Stimulated activated effector memory CD8-positive, alpha-beta T cell treated with anti-CD3 and anti-CD28 coated beads, Interleukin-12 subunit alpha, Interleukin-12 subunit beta, amount 100 ng/mL, for 72 hours (primary cell): ENCODE results near the gene TMOD4.
"Not testable (repeated sequence)": the region's sequence is repeated elsewhere in the genome, so short reads cannot be mapped to it uniquely, and the experiment has no call there.

Source experiments
- ATAC-seq: fragments of 150-1000 bp; cut with Tn5 transposase; 2 replicates; pipeline ENCODE4 v1.10.0; 2021
- DNase-seq, 2 donors: peaks; one replicate each; pipeline ENCODE4 v3.0.0; 2021 to 2022; ENCODE audit warnings: low spot score in 2 of 2
- H3K27ac Mint-ChIP-seq: one replicate; pipeline ENCODE4 v1.8.0; 2022; ENCODE audit warnings: mild to moderate bottlenecking, mixed read lengths
- H3K36me3 Mint-ChIP-seq: one replicate; pipeline ENCODE4 v1.8.0; 2022; ENCODE audit warnings: mild to moderate bottlenecking, mixed read lengths
- H3K4me1 Mint-ChIP-seq: one replicate; pipeline ENCODE4 v1.8.0; 2022; ENCODE audit warnings: mixed read lengths
- H3K4me3 Mint-ChIP-seq: one replicate; pipeline ENCODE4 v1.8.0; 2022; ENCODE audit warnings: mild to moderate bottlenecking, mixed read lengths
- H3K9me3 Mint-ChIP-seq: one replicate; pipeline ENCODE4 v1.8.0; 2022; ENCODE audit warnings: mixed read lengths

Gene TMOD4

DNA sequence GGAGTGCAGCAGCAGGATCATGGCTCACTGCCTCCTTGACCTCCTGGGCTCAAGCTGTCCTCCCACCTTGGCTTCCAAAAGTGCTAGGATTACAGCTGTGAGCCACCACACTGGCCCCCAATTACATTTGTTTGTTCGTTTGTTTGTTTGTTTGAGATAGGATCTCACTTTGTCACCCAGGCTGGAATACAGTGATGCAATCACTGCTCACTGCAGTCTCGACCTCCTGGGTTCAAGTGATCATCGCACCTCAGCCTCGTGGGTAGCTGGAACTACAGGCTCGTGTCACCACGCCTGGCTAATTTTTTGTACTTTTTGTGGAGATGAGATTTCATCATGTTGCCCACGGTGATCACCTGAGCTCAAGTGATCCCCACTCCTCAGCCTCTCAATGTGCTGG is 16.3 kb upstream of the TMOD4 start:
- ATAC-seq = no peak
- H3K4me1 Mint-ChIP-seq = peaks cover 36% of the 10 kb centered on the region
- H3K36me3 Mint-ChIP-seq = peaks cover 8% of the 10 kb centered on the region
- no peak overlapping the region for H3K4me3 Mint-ChIP-seq
- no peak for DNase-seq
- no peaks in the 10 kb centered on the region for H3K9me3 Mint-ChIP-seq
- no peak overlapping the region for H3K27ac Mint-ChIP-seq

DNA sequence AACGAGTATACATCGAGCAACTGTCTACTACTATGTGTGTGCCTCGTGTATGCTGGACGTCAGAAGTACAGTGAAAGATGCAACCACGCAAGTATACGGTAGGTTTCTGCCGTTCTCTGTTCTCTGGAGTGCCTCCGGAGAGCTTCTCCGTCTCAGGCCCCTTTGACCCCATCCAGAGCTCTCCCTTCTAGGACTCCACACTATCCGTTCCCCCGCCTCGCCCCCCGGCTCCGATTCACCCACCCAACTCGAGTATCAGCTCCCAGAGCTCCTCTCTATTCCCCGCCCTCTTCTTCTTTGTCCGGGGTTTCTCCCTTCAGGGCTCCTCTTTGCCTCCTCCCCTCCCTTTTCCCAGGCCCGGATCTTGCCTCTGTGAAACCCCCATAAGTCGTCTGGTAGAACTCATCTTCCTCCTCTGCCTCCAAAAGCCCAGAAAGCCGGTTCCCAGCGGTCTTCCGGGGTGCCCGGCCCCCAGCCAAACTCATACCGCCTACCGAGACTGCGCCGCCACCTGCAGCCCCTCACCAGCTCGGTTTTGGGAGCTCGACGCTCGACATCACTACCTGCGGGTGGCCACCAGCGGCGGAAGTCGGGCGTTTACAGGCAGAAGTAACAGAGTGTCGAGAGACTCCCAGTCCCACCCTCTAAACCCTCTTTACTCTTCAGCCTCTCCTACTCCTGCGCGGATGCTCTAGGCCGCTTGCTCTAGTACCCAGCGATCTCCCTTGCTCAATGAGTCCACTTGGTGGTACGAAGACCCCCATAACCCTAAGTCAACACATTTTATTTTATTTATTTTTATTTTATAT is 14.1 kb upstream of the TMOD4 start, which contains the start of gene VPS72:
Gene VPS72, minus strand, starts transcription at position 561 of the 809 bp plus-strand sequence. Its CDS starts 76 bp downstream, at position 485.
- DNase-seq (peak; percentile 68 to 91), ATAC-seq (peak; percentile 99)
- peak within 1 kb of the TSS; percentile 99 for H3K4me3 Mint-ChIP-seq
- H3K4me1 Mint-ChIP-seq = peaks cover 30% of the 10 kb centered on the region
- no peaks in the 10 kb centered on the region for H3K9me3 Mint-ChIP-seq
- H3K36me3 Mint-ChIP-seq = peaks cover 23% of the 10 kb centered on the region
- peak within 1 kb of the TSS; percentile 98 for H3K27ac Mint-ChIP-seq

DNA sequence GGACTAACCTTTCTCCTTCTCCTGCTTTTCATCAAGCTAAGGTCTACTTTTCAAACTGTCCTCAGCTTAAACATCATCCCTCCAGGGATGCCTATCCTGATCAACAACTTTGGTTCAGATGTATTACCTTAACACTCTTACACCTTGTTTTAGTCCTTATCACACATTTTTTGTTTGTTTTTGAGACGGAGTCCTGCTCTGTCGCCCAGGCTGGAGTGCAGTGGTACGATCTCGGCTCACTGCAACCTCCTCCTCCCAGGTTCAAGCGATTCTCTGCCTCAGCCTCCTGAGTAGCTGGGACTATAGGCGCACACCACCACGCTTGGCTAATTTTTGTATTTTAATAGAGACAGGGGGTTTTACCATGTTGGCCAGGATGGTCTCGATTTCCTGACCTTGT is 12.9 kb upstream of the TMOD4 start:
- not testable (repeated sequence) for DNase-seq, ATAC-seq, H3K9me3 Mint-ChIP-seq
- Mint-ChIP-seq H3K27ac (peak overlapping the region; percentile 98), H3K4me1 (peaks cover 30% of the 10 kb centered on the region), H3K4me3 (peak overlapping the region; percentile 99), H3K36me3 (peaks cover 35% of the 10 kb centered on the region)

DNA sequence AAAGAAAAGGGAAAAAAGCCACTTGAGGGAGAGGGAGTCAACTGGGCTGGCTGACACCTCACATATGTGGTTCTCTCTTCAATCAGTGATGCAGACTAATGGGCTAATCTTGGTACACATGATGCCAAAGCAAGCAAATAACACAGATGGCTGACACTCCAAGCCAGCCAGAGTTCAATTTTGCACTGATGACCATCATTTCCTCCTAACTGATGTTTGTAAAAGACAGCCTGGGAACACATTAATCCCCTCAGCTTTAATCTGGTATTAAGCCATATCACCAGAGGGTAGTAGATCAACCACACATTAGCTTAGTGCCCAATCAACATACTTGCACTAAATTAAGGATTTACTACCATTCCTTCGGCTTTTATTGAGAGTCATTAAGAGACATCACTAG is 11.4 kb upstream of the TMOD4 start:
- Mint-ChIP-seq H3K36me3 (peaks cover 50% of the 10 kb centered on the region), H3K4me1 (peaks cover 30% of the 10 kb centered on the region), H3K9me3 (no peaks in the 10 kb centered on the region), H3K27ac (no peak overlapping the region), H3K4me3 (no peak overlapping the region)
- DNase-seq = no peak
- no peak for ATAC-seq

DNA sequence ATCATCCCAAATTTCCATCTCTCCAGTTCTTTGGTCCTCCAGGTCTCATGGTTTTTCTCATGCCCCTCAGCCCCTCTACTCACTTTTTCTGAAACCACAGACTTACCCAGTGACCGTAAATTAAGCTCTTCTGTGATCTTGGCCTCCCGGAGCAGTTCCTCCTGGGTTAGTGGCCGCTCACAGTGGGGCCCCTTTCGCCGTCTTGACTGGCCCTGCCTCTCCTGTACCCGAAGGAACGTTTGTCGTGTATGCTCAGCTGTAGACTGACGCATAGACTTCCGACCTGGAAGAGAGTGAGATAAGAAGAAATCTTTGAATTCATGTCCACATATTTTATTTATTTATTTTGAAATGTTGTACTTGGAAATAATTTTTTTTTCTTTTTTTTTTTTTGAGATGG is 8.4 kb upstream of the TMOD4 start:
- no peaks in the 10 kb centered on the region for H3K9me3 Mint-ChIP-seq
- peaks cover 72% of the 10 kb centered on the region for H3K36me3 Mint-ChIP-seq
- H3K4me3 Mint-ChIP-seq = no peak overlapping the region
- DNase-seq (no peak), ATAC-seq (no peak)
- H3K4me1 Mint-ChIP-seq = peaks cover 23% of the 10 kb centered on the region
- H3K27ac Mint-ChIP-seq = no peak overlapping the region

DNA sequence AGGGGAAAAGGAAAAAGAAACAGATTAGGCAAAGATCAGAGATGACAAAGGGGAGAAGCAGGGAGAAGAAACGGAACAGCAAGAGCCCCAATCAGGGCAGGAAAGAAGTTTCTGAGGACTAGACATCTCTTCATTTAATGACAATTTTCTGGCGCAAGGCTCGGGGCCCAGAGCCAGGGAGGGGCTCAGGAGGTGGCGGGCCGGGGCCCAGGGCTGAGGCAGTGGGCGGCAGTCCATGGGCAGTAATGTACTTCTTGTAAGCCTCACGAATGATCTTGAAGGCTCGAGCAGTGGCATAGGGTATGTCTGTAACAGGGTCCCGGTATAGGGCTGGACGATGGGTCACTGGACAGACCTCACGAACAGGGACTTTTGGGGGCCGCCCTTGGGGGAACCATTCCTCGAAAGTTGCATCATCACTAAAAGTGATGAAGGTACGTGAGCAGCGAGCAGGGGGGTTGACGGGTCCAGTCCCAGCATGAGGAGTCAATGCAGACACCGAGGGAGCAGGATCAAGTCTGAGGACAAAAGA is 799 bp upstream of the TMOD4 start:
- Mint-ChIP-seq H3K36me3 (peaks cover 97% of the 10 kb centered on the region), H3K27ac (peak overlapping the region; percentile 75), H3K4me1 (peaks cover 12% of the 10 kb centered on the region), H3K9me3 (no peaks in the 10 kb centered on the region), H3K4me3 (no peak overlapping the region)
- DNase-seq (no peak), ATAC-seq (no peak)

DNA sequence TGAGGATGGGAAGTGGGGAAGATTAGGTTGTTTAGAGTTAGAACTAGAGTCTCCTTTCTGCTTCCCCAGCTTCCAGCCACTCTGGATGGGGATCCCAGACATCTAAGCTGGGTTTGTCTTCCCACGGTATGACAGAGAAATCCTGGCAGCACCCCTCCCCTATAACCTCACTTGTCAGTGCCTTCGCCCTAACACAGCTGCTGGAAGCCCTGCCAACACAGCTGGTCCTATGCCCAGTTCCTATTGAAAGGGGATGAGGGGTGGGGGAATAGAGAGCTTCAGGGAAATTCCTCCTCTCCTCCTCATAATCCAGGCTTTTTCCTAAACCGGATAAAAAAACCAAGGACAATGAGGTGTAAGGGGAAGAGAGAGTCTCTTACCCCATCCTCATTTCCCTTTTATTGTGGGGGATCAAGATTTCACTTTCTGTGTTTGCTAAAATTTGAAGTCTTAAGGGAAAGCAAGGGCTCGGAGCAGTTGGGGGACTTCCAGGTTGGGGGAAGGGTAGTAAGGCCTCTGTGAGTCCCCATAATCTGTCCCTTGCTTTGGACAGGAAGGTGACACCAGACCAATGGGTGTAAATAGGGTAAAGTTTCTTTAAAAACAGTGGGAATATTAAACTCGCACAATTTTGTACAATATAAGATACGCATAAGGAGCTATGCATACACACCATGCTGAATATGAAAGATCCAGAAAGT is 590 bp downstream of the TMOD4 start:
- H3K27ac Mint-ChIP-seq = peak overlapping the region; percentile 75
- H3K4me1 Mint-ChIP-seq = peaks cover 6% of the 10 kb centered on the region
- no peak overlapping the region for H3K4me3 Mint-ChIP-seq
- no peak for ATAC-seq
- peaks cover 90% of the 10 kb centered on the region for H3K36me3 Mint-ChIP-seq
- no peak for DNase-seq
- no peaks in the 10 kb centered on the region for H3K9me3 Mint-ChIP-seq

DNA sequence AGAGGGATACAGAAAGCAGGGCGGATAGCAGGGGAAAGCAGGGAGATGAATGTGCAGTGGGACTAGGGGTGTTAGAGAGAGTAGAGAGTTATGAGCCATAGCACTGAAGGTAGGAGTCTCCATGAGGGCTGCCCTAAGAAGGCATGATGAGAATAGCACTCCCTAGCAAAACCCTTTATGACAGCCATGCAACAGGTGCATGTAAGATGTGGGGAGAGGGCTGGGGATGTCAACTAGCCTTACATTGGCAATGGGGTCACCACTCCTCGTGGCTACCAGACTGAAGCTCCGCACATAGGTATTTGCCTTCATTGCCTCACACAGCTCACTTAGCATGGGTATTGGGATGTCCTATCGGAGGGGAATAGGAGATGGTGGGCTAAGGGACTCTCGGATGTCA is 4.6 kb downstream of the TMOD4 start:
- Mint-ChIP-seq H3K4me1 (peaks cover 17% of the 10 kb centered on the region), H3K4me3 (no peak overlapping the region), H3K36me3 (peaks cover 90% of the 10 kb centered on the region), H3K9me3 (no peaks in the 10 kb centered on the region), H3K27ac (no peak overlapping the region)
- ATAC-seq (no peak), DNase-seq (no peak)

DNA sequence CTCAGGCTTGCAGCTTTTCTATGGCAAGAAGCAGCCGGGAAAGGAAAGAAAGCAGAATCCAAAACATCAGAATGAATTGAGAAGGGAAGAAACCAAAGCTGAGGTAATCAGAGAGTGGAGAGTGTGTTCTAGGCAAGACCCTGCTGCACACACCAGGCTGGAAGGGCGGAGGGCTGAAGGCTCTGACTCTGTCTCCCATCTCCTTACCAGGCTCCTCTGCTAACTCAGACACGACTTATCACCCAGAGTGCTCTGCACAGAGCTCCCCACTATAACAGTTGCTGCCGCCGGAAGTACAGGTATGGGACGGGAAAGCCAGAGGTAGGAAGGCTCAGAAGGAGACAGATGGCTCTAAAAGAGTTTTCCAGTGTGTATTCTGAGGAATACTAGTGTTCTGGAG is 8.7 kb downstream of the TMOD4 start:
- DNase-seq (no peak), ATAC-seq (no peak)
- Mint-ChIP-seq H3K27ac (peak overlapping the region; percentile 95), H3K4me3 (peak overlapping the region; percentile 92), H3K9me3 (no peaks in the 10 kb centered on the region), H3K4me1 (peaks cover 41% of the 10 kb centered on the region), H3K36me3 (peaks cover 70% of the 10 kb centered on the region)

DNA sequence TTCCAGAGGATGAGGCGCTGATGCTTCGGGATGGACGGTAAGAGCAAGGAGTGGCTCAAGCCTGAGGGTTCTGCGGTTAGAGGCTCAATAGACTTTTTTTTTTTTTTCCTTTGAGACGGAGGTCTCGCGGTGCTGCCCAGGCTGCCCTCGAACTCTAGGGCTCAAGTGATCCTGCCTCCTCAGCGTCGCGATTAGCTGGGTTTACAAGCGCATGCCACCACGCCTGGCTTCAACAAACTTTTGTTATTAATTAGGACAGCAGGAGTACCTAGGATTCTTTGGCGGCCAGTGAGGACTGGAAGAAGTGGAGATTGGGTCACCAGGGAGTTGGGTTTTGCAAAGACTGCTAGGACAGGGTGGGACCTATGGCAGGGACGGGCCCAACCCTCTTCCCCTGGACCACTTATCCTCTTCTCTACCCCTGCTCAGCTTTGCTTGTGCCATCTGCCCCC is 9.2 kb downstream of the TMOD4 start:
- ATAC-seq (no peak), DNase-seq (no peak)
- H3K36me3 Mint-ChIP-seq = peaks cover 73% of the 10 kb centered on the region

DNA sequence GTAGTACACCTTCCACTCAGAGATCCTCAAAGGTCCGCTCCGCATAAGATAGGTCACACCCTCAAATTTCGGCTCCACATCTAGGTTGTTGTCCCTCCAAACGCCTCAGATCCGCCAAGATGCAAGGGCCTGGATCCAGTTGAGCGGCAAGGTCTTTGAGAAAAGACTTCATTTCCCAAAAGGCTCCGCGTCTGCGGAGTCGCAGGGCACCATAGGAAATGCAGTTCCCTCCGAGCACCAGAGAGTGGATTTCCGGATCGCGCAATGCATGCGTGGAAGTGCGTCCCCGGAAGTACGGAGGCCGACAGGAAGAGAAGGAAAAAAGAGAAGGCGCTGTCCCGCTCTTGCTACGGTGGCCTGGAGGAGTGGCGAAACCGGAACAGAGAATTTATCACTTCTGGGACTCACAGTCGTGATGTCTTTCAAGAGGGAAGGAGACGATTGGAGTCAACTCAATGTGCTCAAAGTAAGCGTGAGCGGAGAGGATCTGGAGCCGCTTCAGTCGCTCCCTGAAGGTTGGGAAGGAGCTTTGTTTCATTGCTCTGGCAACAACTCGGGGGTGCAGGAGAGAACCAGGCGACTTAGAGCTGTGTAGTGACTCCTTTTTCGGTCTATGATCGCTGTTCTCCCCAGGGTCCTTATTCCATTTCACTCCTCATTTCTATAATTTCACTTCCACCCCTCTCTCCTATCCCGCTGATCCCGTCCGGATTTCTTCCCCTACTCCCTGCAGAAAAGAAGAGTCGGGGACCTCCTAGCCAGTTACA is 9.9 kb downstream of the TMOD4 start, which contains the start of the genes LYSMD1 and SCNM1:
Gene LYSMD1, minus strand, starts transcription at position 165 of the 767 bp plus-strand sequence. CDS start 644 bp downstream, outside the sequence.
Gene SCNM1, plus strand, starts transcription at position 407 of the 767 bp plus-strand sequence. Its CDS starts 9 bp downstream, at position 416.
- peaks cover 79% of the 10 kb centered on the region for H3K36me3 Mint-ChIP-seq

More for the DNA sequence above, 9.2 kb downstream of the TMOD4 start:
- Mint-ChIP-seq H3K27ac (peak overlapping the region; percentile 95), H3K4me1 (peaks cover 46% of the 10 kb centered on the region), H3K4me3 (peak overlapping the region; percentile 92), H3K9me3 (no peaks in the 10 kb centered on the region)

DNA sequence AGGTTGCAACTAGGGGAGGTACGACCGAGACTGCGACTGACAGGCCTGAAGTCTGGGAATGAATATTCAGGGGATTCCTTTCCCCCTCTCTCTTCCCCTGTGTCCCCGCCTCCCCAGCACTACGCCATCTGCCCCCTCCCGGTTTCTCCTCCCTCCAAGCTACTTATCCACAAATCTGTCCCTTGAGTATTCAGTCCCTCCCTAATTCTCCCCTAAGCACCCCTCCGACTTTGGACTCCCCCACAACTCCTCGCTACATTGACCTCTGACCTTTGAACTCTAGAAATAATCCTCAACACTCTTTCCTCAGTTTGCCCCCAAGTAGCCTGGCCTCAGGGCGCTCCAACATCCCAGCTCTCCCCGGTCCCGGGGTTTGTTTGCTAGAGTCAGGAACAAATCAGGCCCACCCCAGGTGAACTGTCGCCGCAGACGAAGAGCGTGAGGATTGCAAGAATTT is 10.5 kb downstream of the TMOD4 start:
- Mint-ChIP-seq H3K27ac (peak overlapping the region; percentile 95), H3K36me3 (peaks cover 79% of the 10 kb centered on the region), H3K4me3 (peak overlapping the region; percentile 92), H3K9me3 (no peaks in the 10 kb centered on the region), H3K4me1 (peaks cover 48% of the 10 kb centered on the region)
- no peak for DNase-seq
- no peak for ATAC-seq

More for the DNA sequence above, 9.9 kb downstream of the TMOD4 start, which contains the start of the genes LYSMD1 and SCNM1:
- Mint-ChIP-seq H3K4me3 (peak within 1 kb of the TSS; percentile 92), H3K9me3 (no peaks in the 10 kb centered on the region), H3K27ac (peak within 1 kb of the TSS; percentile 95), H3K4me1 (peaks cover 47% of the 10 kb centered on the region)
- DNase-seq (peak; percentile 78 to 97), ATAC-seq (peak; percentile 95)

DNA sequence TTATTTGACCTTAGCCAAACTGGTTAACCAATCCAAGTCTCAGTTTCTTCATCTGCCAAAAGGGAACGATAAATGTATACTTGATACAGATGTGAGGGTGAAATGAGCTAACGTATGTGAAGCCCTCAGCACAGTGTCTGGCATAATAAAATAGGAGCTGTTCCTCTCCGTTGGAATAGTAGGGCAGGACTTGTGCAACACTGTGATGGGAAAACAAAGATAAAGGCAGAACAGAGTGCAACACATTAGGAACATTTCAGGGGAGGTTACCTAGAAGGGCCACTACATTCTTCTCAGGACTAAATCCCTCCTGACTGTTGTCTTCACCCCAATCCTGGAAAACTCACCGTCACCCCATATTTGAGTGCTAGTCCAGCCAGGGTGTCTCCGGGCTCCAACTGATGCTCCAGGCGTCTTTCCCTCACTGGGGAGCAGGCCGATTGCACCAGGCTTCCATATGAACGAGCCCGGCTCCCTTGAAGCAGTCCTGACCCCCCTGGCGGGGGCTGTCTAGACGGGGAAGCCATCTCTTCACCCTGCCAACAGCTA is 11.0 kb downstream of the TMOD4 start:
- peaks cover 79% of the 10 kb centered on the region for H3K36me3 Mint-ChIP-seq
- no peaks in the 10 kb centered on the region for H3K9me3 Mint-ChIP-seq
- peak overlapping the region; percentile 95 for H3K27ac Mint-ChIP-seq
- no peak for ATAC-seq
- peaks cover 53% of the 10 kb centered on the region for H3K4me1 Mint-ChIP-seq
- no peak for DNase-seq
- peak overlapping the region; percentile 92 for H3K4me3 Mint-ChIP-seq

DNA sequence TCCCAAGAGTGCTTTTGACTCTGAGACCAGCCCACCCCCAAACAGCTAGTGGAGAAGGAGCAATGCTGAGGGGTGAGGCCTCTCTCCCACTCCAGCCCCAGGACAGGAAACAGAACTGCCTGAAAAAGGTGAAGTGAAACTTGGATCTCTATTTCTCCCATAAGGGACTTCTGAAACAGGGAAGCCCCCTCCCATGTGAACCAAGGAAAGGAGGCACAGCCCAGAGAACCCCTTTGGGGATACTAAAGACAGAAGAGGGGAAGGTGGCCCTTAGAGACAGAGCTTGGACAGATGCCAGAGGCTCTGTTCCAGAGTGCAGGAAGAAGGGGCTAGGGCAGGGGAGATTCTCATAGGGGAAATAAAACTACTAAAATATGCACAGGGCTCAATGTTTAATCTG is 16.4 kb downstream of the TMOD4 start:
- ATAC-seq (no peak), DNase-seq (no peak)
- peaks cover 67% of the 10 kb centered on the region for H3K36me3 Mint-ChIP-seq
- H3K4me3 Mint-ChIP-seq = peak overlapping the region; percentile 100
- H3K4me1 Mint-ChIP-seq = peaks cover 61% of the 10 kb centered on the region
- H3K9me3 Mint-ChIP-seq = no peaks in the 10 kb centered on the region
- H3K27ac Mint-ChIP-seq = peak overlapping the region; percentile 100
